Sigmoid colon (tissue), 7 donors: Measurements from ENCODE around the gene RIPK3. TPM values are rescaled to one million over a fixed set of nuclear protein-coding genes. Genes with fewer than 3 reads are reported as not detected.

ENCODE experiments used
- DNase-seq: peaks from one replicate; pipeline ENCODE4 v3.0.0-alpha.2; 2019
- H3K27ac ChIP-seq, 4 donors: fragments of 200-600 bp; sonication (generic); one replicate each; pipeline ENCODE4 v1.5.1; 2016 to 2019; ENCODE audit warnings: mild to moderate bottlenecking in 1 of 4
- H3K27me3 ChIP-seq, 3 donors: fragments of 200-600 bp; sonication (generic); one replicate each; pipeline ENCODE4 v1.5.1; 2019; ENCODE audit warnings: mild to moderate bottlenecking in 1 of 3
- H3K36me3 ChIP-seq, 4 donors: fragments of 200-600 bp; sonication (generic); one replicate each; pipeline ENCODE4 v1.5.1; 2016 to 2019
- H3K4me1 ChIP-seq, 4 donors: fragments of 200-600 bp; sonication (generic); one replicate each; pipeline ENCODE4 v1.5.1; 2017 to 2019
- H3K4me3 ChIP-seq, 4 donors: fragments of 200-600 bp; sonication (generic); one replicate each; pipeline ENCODE4 v1.5.1; 2017 to 2019; ENCODE audit warnings: mild to moderate bottlenecking in 2 of 4, moderate library complexity in 1 of 4
- H3K9me3 ChIP-seq, 4 donors: fragments of 200-600 bp in 3 of 4; sonication (generic) in 3 of 4; one replicate each; pipeline versions ENCODE4 v1.5.1 to v1.6.1; 2013 to 2019
- CTCF ChIP-seq, 4 experiments: fragments of 450-650 bp in 3 of 4; fragments of 200-600 bp in 1 of 4; IDR thresholded peaks; one replicate each; pipeline ENCODE4 v1.5.1; 2016 to 2019; ENCODE audit warnings: antibody characterized with exemption in 4 of 4, mild to moderate bottlenecking in 3 of 4, moderate library complexity in 2 of 4
- EP300 ChIP-seq, 4 donors: sonication (generic); formaldehyde crosslinking; IDR thresholded peaks; one replicate each; pipeline ENCODE4 v1.6.1; 2017; ENCODE audit warnings: antibody characterized with exemption in 4 of 4
- POLR2A ChIP-seq, 2 donors: fragments of 450-650 bp; IDR thresholded peaks; one replicate each; pipeline ENCODE4 v1.6.1; 2016; ENCODE audit warnings: antibody characterized with exemption in 2 of 2, mild to moderate bottlenecking in 2 of 2, moderate library complexity in 2 of 2
- POLR2AphosphoS5 ChIP-seq, 4 donors: sonication (generic); formaldehyde crosslinking; IDR thresholded peaks; one replicate each; pipeline ENCODE4 v1.6.1; 2017; ENCODE audit warnings: antibody characterized with exemption in 4 of 4
- WGBS, 2 donors: extraction: QIAGEN DNeasy Blood & Tissue Kit; methylation state at CpG; one replicate each; pipeline ENCODE4 v1.1.7; 2013; 5-methylcytosine and 5-hydroxymethylcytosine counted together
- intact Hi-C: fragments of 100-400 bp; cut with DNase I; formaldehyde crosslinking; loops from one replicate; pipeline ENCODE4 v1.15.1; 2023
- polyA plus RNA-seq, 3 donors: library from polyadenylated mRNA; stranded (reverse); fragments of 200-250 nt; gene quantifications; one replicate each; pipeline ENCODE4 v1.2.3, GENCODE V29; 2013
- total RNA-seq, 4 donors: library from RNA; depleted of rRNA; stranded (reverse); fragments of >200 nt; gene quantifications; one replicate each; pipeline ENCODE4 v1.1.0, GENCODE V29; 2016
- donor health status: healthy with polysubstance abuse.
- donor health status: Bipolar disorder and iron deficiency.
- donor health status: healthy.

The RIPK3 gene
- total and polyA plus RNA-seq, 7 donors = 2.6 to 66.4 (median 12.5) TPM

- 93 to 96% methylated on average over 1 of the region's 1 CpG for WGBS, 2 donors
- Histone ChIP-seq H3K27me3 (peaks cover 0 to 21% (median 17%) of the 10 kb centered on the region in 3 donors), H3K36me3 (peaks cover 0 to 5% (median 0%) of the 10 kb centered on the region in 4 donors), H3K4me1 (peaks cover 0 to 39% (median 37%) of the 10 kb centered on the region in 4 donors), H3K9me3 (no peaks in the 10 kb centered on the region), H3K27ac (peak overlapping the region; percentile 79 to 91 (median 82)), H3K4me3 (peak overlapping the region in 3 of 4 donors; percentile 44 to 62 (median 59))
- intact Hi-C loops = no loop called here
- no peak for TF ChIP-seq POLR2A (IDR thresholded peaks at IDR 0.05)
- DNase-seq = no peak
These were observed 27.8 kb downstream of the RIPK3 start for GRCh38 chr14:24311837-24312615.

- intact Hi-C loops = no loop called here
- TF ChIP-seq POLR2A (IDR thresholded peaks at IDR 0.05) = no peak
- peak in 3 of 4 donors; percentile 21 to 59 (median 54) for TF ChIP-seq POLR2AphosphoS5 (IDR thresholded peaks at IDR 0.05)
- no peak for TF ChIP-seq EP300 (IDR thresholded peaks at IDR 0.05)
- peak; percentile 22 to 45 (median 36) for TF ChIP-seq CTCF (IDR thresholded peaks at IDR 0.05)
- DNase-seq = peak; percentile 89
- H3K4me3 ChIP-seq = peak within 1 kb of the TSS; percentile 44 to 62 (median 56)
- H3K36me3 ChIP-seq = peaks cover 1 to 16% (median 5%) of the 10 kb centered on the region in 4 donors
- 14 to 17% methylated on average over 99 of the region's 99 CpGs for WGBS, 2 donors
- peaks cover 0 to 10% (median 7%) of the 10 kb centered on the region in 3 donors for H3K27me3 ChIP-seq
- H3K27ac ChIP-seq = peak within 1 kb of the TSS; percentile 79 to 91 (median 82)
- no peaks in the 10 kb centered on the region for H3K9me3 ChIP-seq
- H3K4me1 ChIP-seq = peaks cover 0 to 32% (median 30%) of the 10 kb centered on the region in 4 donors
These were observed 28.9 kb downstream of the RIPK3 start, which contains the start of gene LTB4R for GRCh38 chr14:24310646-24311604. Gene LTB4R, plus strand, starts transcription at chr14:24311502. Its CDS starts 4,150 bp downstream, at chr14:24315652.

GRCh38 chr14:24310265-24310645 is 29.5 kb downstream of the RIPK3 start:
- H3K27ac ChIP-seq = peak overlapping the region; percentile 79 to 91 (median 82)
- H3K36me3 ChIP-seq = peaks cover 8 to 23% (median 11%) of the 10 kb centered on the region in 4 donors
- 15 to 24% methylated on average over 5 of the region's 5 CpGs for WGBS, 2 donors
- peaks cover 0 to 31% (median 29%) of the 10 kb centered on the region in 4 donors for H3K4me1 ChIP-seq
- no peaks in the 10 kb centered on the region for H3K9me3 ChIP-seq
- intact Hi-C loops = no loop called here
- TF ChIP-seq EP300 (IDR thresholded peaks at IDR 0.05) = no peak
- TF ChIP-seq POLR2AphosphoS5 (IDR thresholded peaks at IDR 0.05) = no peak
- peaks cover 0 to 3% (median under 1%) of the 10 kb centered on the region in 3 donors for H3K27me3 ChIP-seq
- DNase-seq = no peak
- peak overlapping the region; percentile 44 to 62 (median 56) for H3K4me3 ChIP-seq

- H3K36me3 ChIP-seq = peaks cover 13 to 28% (median 17%) of the 10 kb centered on the region in 4 donors
- H3K4me1 ChIP-seq = peaks cover 0 to 31% (median 29%) of the 10 kb centered on the region in 4 donors
- WGBS, 2 donors = 64 to 84% methylated on average over 5 of the region's 5 CpGs
- H3K27me3 ChIP-seq = no peaks in the 10 kb centered on the region
- no peaks in the 10 kb centered on the region for H3K9me3 ChIP-seq
- DNase-seq = no peak
- intact Hi-C loops = no loop called here
- peak within 1 kb of the TSS; percentile 79 to 91 (median 82) for H3K27ac ChIP-seq
- no peak for TF ChIP-seq POLR2AphosphoS5 (IDR thresholded peaks at IDR 0.05)
- TF ChIP-seq POLR2A (IDR thresholded peaks at IDR 0.05) = no peak
- TF ChIP-seq CTCF (IDR thresholded peaks at IDR 0.05) = no peak
- TF ChIP-seq EP300 (IDR thresholded peaks at IDR 0.05) = no peak
- peak within 1 kb of the TSS; percentile 44 to 62 (median 56) for H3K4me3 ChIP-seq
These were observed 30.1 kb downstream of the RIPK3 start, which contains the start of gene LTB4R2 for GRCh38 chr14:24309538-24310264. Gene LTB4R2, plus strand, starts transcription at chr14:24310140. Its CDS starts 525 bp downstream, at chr14:24310665.
